Stimulated activated CD4-positive, alpha-beta T cell treated with anti-CD3 and anti-CD28 coated beads, Interleukin-2, amount 100 ng/mL, for 4 hours (primary cell): ENCODE measurements around the gene VENTX.

ENCODE experiments used
- DNase-seq: peaks from one replicate; pipeline ENCODE4 v3.0.0-alpha.2; 2020; ENCODE audit warnings: low read depth

The VENTX gene, protein sequence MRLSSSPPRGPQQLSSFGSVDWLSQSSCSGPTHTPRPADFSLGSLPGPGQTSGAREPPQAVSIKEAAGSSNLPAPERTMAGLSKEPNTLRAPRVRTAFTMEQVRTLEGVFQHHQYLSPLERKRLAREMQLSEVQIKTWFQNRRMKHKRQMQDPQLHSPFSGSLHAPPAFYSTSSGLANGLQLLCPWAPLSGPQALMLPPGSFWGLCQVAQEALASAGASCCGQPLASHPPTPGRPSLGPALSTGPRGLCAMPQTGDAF

GRCh38 chr10:133237588-133238465 is at the start of gene VENTX:
TSS of gene VENTX (plus strand) at chr10:133237855. CDS start at chr10:133237915, 60 bp downstream.
- DNase-seq = no peak

DNA sequence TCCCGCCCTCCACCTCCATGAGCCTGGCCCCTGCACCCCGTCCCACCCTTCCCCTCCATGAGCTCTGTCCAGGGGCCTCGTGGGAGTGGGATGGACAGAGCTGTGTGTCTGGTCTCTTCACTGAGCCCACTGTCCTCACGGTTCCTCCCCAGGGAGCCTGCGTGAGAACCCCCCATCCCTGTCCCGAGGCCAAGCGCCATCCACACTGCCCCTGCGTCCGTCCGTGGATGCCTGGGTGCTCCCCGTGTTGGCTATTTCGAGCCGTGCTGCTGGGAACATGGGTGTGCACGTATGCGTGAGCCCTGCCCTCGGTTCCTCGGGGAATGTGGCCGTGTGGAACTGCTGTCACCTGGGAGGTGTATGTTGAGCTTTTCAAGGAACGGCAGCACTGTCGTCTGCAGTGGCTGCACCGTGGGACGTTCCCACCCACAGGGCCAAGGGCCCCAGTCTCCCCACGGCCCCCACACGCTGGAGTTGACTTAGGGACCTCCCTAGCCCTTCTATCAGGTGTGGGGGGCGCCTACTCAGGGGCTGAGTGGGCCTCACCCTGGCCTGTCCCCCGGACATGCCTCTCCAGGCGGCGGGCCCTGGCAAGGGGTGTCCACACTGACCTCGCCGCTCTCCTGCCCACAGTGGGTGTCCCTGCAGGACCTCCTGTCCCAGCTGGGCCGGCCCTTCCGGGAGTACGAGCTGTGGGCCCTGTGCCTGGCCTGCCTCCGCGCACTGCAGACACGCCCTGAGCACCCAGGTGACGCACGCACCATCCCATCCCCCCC is 49.6 kb upstream of the VENTX start:
- DNase-seq = no peak

DNA sequence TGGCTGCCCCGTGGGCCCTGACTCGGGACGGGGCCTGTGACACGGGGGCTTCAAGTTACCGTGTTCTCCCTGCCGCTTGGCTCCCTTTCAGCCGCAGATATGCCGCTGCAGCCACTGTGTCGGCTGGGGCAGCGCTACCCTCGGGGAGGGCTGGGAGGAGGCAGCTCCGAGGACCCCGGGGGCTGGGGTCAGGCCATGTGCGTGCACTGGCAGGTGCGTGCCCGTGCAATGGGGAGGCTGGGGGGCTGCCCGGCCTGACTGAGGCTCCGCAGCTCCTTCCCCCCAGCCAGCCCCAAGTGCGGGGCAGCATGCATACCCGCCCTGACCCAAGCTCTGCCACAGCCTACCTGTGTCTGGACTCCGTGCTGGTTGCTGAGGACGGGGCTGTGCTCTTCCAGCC is 48.4 kb upstream of the VENTX start:
- no peak for DNase-seq

DNA sequence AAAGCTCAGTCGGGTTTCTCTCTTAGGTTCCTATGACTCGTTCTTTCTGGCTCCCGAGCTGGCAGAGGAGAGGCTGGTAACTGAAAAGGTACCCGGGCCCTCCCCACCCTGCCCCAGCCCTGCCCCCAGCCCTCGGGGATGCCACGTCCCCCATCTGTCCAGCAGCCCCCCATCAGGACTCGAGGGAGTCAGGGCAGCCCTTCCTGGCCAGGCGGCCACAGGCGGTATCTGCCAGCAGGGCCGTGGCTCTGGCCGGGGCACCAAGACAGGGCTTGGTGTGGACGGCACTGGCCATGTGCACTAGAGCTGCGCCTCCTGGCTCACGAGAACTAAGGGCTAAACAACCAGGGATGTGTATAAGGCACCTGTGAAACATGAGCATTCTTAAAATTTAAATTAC is 47.9 kb upstream of the VENTX start:
- no peak for DNase-seq

DNA sequence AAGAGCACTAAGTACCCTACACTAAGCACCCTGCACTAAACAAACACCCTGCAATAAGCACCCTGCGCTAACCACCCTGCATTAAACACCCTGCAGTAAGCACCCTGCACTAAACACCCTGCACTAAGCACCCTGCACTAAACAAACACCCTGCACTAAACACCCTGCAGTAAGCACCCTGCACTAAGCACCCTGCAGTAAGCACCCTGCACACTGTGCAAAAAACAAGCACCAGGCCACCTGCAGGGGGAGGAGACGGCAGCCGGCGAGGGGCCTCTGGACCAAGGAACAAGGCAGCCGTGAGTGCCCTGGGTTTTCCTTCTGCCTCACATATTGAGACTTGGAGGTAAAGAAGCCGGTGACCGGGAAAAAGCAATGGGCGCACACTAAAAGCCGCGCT is 47.4 kb upstream of the VENTX start:
- DNase-seq = no peak

DNA sequence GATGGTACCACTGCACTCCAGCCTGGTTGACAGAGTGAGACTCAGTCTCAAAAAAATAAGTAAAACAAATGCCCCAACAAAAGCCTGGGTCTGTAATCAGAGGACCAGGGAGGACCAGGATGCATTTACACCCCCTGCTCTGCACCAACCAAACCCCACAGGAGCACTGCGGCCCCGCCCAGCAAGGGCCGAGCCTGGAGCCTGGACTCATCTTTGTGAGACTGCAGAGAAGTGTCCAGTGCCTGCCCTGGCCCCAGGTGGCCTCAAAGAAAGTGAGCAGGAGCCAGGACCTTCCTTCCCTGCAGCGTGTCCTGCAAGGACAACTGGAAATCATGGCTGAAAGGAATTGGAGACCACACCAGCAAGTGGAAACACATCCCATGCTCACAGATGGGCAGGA is 46.0 kb upstream of the VENTX start:
- no peak for DNase-seq

- DNase-seq = no peak
Observed at GRCh38 chr10:133194151-133194550, 43.5 kb upstream of the VENTX start.

DNA sequence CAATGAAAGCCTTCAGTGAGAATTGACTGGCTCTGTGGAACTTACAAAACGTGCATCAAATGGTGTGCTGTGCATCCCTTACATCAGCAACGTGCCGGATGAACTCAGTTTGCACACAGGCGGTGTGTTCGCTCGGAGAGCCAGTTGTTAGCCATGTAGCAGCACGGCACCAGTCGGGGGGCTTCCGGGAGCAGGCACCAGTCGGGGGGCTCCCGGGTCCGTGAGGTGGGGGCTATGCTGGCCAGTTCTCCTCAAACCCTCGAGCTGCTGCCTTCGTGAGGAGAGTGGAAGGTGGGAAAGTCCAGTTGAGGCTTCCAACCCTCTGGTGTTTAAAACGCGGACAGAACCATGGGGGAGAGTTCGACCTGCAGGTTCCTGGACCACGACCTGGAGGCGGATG is 42.6 kb upstream of the VENTX start:
- no peak for DNase-seq

- DNase-seq = no peak
Observed at GRCh38 chr10:133195611-133196010, 42.0 kb upstream of the VENTX start.

DNA sequence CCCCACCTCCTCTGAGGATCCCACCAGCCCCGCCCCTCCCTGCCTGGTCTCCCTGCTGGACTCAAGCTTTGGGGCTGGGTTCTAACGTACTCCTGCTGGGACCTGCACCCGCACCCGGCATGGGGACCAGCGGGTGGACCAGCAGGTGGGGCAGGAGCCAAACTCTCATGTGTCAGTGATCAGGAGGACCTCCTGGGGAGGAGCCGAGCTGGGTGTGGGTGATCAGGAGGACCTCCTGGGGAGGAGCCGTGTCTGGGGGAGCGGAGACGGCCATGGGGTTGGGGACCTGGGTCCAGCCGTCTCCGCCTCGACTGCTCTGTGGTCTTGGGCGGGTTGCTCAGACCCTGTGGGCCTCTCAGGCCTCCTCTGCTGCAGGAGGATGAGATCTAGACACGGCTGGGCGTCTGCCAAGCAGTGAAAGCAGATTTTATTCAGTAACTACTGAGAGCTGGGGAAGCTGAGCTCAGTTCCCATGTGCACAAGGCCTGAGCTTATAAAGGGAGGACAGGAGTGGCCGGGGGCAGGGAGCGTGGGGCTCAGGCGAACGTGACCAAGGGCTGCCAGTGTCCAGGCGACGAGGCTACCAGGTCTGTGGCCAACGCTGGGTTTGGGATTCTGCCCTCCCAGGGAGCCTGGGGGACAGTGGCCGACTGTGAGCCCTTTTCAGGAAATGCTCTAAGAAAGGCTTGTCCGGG is 41.3 kb upstream of the VENTX start:
- no peak for DNase-seq

- no peak for DNase-seq
Observed at GRCh38 chr10:133196936-133197758, 40.5 kb upstream of the VENTX start.

- DNase-seq = no peak
Observed at GRCh38 chr10:133197786-133198185, 39.9 kb upstream of the VENTX start.

DNA sequence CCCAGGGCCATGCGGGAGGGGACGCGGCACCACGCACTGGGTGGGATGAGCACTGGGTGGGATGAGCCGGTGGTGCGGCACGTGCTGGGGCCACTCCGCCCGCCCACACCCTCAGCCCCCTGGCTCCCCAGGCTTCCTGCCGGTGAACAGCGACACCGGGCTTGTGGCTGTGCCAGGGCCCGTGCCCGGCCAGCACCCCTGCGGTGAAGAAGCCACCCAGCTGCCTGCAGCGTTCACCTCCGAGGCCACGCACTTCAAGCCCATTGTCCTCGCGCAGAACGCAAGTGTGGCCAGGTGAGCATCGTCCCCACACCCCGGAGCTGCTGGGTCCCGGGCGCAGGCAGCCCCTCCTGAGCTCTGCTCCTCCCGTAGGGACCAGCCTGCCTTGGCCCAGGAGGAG is 39.4 kb upstream of the VENTX start:
- DNase-seq = no peak

GRCh38 chr10:133198621-133199487 is 38.8 kb upstream of the VENTX start:
- no peak for DNase-seq

DNA sequence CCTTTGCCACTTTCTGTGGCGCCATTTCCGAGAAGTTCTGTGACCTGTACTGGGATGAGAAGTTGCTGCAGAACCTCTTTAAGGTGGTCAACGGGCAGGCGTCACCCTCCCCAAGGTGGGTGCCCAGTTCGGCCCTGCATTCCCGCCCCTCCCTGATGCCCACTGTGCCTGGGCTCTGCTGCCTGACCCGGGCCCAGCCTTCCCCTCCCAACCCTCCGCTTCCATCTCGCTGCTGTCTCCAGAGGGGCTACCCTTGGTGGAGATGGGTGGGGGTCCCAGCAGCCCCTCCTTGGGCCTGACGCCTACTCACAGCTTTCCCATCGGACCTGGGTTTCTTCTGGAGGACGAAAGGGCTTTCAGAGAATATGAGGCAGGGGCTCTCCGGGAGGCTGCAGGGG is 38.2 kb upstream of the VENTX start:
- no peak for DNase-seq

DNA sequence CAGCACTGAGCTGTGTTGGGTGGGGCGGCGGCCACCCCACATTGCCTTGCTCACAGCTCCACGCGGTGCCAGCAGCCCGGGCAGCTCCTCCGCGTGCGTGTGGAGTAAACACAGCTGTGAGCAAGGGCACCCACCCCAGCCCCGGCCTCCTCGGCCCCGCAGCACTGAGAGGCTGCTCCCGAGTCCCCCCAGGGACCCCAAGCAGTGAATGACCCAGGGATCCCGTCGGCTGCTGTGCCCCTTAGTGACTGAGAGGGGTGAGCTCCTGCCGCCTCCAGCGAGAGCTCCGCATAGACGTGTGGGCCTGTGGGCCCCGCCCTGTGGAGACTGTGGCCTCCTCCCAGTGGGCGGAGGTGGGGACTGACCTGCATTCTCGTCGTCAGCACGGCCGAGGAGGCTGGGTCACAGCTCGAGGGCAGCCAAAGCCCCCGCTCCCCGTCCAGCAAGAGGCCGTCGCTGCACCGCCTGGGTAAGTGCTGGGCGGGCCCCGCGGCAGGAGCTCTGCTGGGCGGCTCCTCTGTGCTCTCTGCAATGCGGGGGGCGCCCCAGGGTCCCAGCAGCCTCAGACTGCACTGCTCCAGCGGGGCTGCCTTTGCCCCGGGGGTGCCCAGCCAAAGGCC is 37.6 kb upstream of the VENTX start:
- DNase-seq = no peak

DNA sequence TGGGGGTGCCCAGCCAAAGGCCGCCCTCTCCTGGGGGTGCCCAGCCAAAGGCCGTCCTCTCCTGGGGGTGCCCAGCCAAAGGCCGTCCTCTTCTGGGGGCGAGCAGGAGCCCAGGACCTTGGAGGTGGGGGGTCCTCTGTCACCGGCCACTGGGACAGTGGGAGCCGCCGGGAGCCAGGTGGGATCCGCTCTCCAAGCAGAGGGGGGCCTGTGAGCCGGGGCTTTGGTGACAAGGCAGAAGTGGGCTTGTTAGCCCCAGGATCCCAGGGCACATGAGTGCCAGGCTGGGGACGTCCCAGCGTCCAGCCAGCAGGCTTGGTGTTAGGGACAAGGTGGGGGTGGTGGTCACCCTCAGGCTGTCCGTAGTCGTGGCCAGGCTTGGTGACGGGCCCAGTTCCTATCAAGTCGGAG is 37.0 kb upstream of the VENTX start:
- no peak for DNase-seq

- DNase-seq = no peak
Observed at GRCh38 chr10:133201151-133201947, 36.3 kb upstream of the VENTX start.
